K562 (cell line): ENCODE measurements around the gene GAK. TPM values are rescaled to one million over a fixed set of nuclear protein-coding genes. Genes with fewer than 3 reads are reported as not detected.

ENCODE experiments used
- ATAC-seq: fragments of 200-7000 bp; cut with Tn5 transposase; 3 replicates; pipeline ENCODE4 v1.9.1; 2020; ENCODE audit warnings: moderate library complexity
- BruUV-seq: library from RNA; stranded (reverse); fragments of 400-500 nt; replicated peaks from 2 replicates; lab custom pipeline; 2021; lab: Mats Ljungman, UMichigan
- CTCF ChIA-PET: fragments of 300-600 bp; formaldehyde crosslinking; extraction: SDS; loops from one replicate; lab custom pipeline; 2021; ENCODE audit warnings: low intra/inter-chr PET ratio; lab: Yijun Ruan, JAX
- POLR2A ChIA-PET: fragments of 300-600, 350-650 bp; sonication (Branson Sonifier 250); formaldehyde crosslinking; extraction: SDS; loops from one replicate; lab custom pipeline; 2021; ENCODE audit warnings: antibody characterized with exemption, inconsistent platforms; lab: Yijun Ruan, JAX
- DNase-seq, 4 experiments: peaks; one replicate each; pipeline versions ENCODE4 v3.0.0 to v3.0.0-alpha.2; 2011 to 2018; ENCODE audit warnings: low spot score in 3 of 4, mixed read lengths in 3 of 4; ENCODE audit errors: extremely low read depth in 1 of 4
- FAIRE-seq: peaks from 2 replicates; lab custom pipeline; 2011; peaks lifted over from hg19 to GRCh38; lab: Jason Lieb, UNC
- H2AFZ ChIP-seq: 2 replicates; pipeline ENCODE4 v1.6.0; 2011; ENCODE audit warnings: low read depth, low read length, control low read depth, inconsistent platforms
- H3K27ac ChIP-seq: fragments of 200-600 bp; 3 replicates; pipeline ENCODE4 v1.8.0; 2011; ENCODE audit warnings: low read depth, mild to moderate bottlenecking, control low read depth, inconsistent platforms, low read length, moderate library complexity, mixed read lengths; ENCODE audit errors: extremely low read depth
- H3K27me3 ChIP-seq, 2 experiments: fragments of 300-600 bp in 1 of 2; 2 replicates in 1 of 2; 3 replicates in 1 of 2; pipeline versions ENCODE4 v1.6.0 to v1.8.0; 2011; ENCODE audit warnings: inconsistent platforms in 2 of 2, low read length in 2 of 2, mild to moderate bottlenecking in 1 of 2, mixed read lengths in 1 of 2, moderate library complexity in 1 of 2; ENCODE audit not compliant: control insufficient read depth in 2 of 2, insufficient read depth in 2 of 2
- H3K36me3 ChIP-seq: fragments of 300-600 bp; 3 replicates; pipeline ENCODE4 v1.8.0; 2011; ENCODE audit warnings: mild to moderate bottlenecking, low read length, inconsistent platforms; ENCODE audit not compliant: control insufficient read depth, insufficient read depth
- H3K4me1 ChIP-seq, 2 experiments: fragments of 200-600 bp in 1 of 2; replicated peaks in 1 of 2; 2 replicates in 1 of 2; 3 replicates in 1 of 2; pipeline versions ENCODE4 v1.5.1 to v1.8.0; 2011; ENCODE audit warnings: inconsistent platforms in 2 of 2, low read length in 2 of 2, mild to moderate bottlenecking in 1 of 2, mixed read lengths in 1 of 2, moderate library complexity in 1 of 2; ENCODE audit not compliant: control insufficient read depth in 2 of 2, insufficient read depth in 2 of 2
- H3K4me2 ChIP-seq: 2 replicates; pipeline ENCODE4 v1.6.1; 2011; ENCODE audit warnings: low read length, control low read depth, inconsistent platforms, mixed read lengths; ENCODE audit not compliant: insufficient read depth
- H3K4me3 ChIP-seq: fragments of 200-600 bp; sonication (generic), shearing (Covaris generic); 2 replicates; pipeline ENCODE4 v1.5.1; 2016; ENCODE audit warnings: control low read depth, inconsistent platforms
- H3K79me2 ChIP-seq: fragments of 200-600 bp; 3 replicates; pipeline ENCODE4 v1.8.0; 2011; ENCODE audit warnings: low read length, inconsistent platforms; ENCODE audit not compliant: control insufficient read depth, insufficient read depth
- H3K9ac ChIP-seq, 2 experiments: 2 replicates each; pipeline versions ENCODE4 v1.6.0 to v1.6.1; 2011; ENCODE audit warnings: low read depth in 2 of 2, low read length in 2 of 2, control low read depth in 1 of 2, inconsistent platforms in 1 of 2, mild to moderate bottlenecking in 1 of 2, mixed read lengths in 1 of 2; ENCODE audit not compliant: insufficient read depth in 1 of 2
- H3K9me1 ChIP-seq: one replicate; pipeline ENCODE4 v1.6.0; 2011; ENCODE audit warnings: inconsistent platforms, mild to moderate bottlenecking, low read length, moderate library complexity; ENCODE audit not compliant: control insufficient read depth, insufficient read depth
- H3K9me3 ChIP-seq: replicated peaks from 2 replicates; pipeline ENCODE4 v1.5.1; 2011; ENCODE audit warnings: low read depth, low read length, inconsistent platforms; ENCODE audit not compliant: control insufficient read depth, insufficient read depth
- H4K20me1 ChIP-seq: replicated peaks from 2 replicates; pipeline ENCODE4 v1.6.1; 2011; ENCODE audit warnings: low read length, inconsistent platforms, mixed read lengths; ENCODE audit not compliant: control insufficient read depth, insufficient read depth
- ELF4 ChIP-seq: fragments of 450-650 bp; formaldehyde crosslinking; IDR thresholded peaks from 2 replicates; pipeline ENCODE4 v1.4.0; 2022; ENCODE audit warnings: missing genetic modification characterization
- POLR2G ChIP-seq: fragments of 200-400 bp; formaldehyde crosslinking; IDR thresholded peaks from 2 replicates; pipeline ENCODE4 v1.6.1; 2017; ENCODE audit warnings: low read depth, mild to moderate bottlenecking, antibody characterized with exemption, low read length, moderate library complexity
- UBTF ChIP-seq, 2 experiments: IDR thresholded peaks; 2 replicates each; pipeline ENCODE4 v1.6.1; 2012; ENCODE audit warnings: improper control_type of control experiment in 2 of 2, low read depth in 2 of 2, low read length in 2 of 2, borderline replicate concordance in 1 of 2
- ZNF740 ChIP-seq, 3 experiments: fragments of 200-800 bp in 1 of 3; sonication (Bioruptor generic) in 1 of 3; sonication (generic) in 1 of 3; formaldehyde crosslinking in 1 of 3; IDR thresholded peaks; 2 replicates each; pipeline versions ENCODE4 v1.6.1 to v1.8.0; 2016 to 2022; ENCODE audit warnings: mild to moderate bottlenecking in 2 of 3, missing compliant biosample characterization in 2 of 3, missing genetic modification characterization in 2 of 3, missing genetic modification reagents in 1 of 3
- WGBS: fragments of 100-300 bp; shearing (Covaris generic); methylation state at CpG from one replicate; pipeline ENCODE4 v1.1.6; 2016; ENCODE audit warnings: low coverage, mixed read lengths; ENCODE audit not compliant: insufficient coverage; ENCODE audit errors: missing lambda C conversion rate; 5-methylcytosine and 5-hydroxymethylcytosine counted together
- in situ Hi-C: fragments of 300-500 bp; cut with MboI; formaldehyde crosslinking; loops from 4 replicates; pipeline ENCODE4 v1.15.0; 2018; ENCODE audit warnings: inconsistent platforms, mixed read lengths
- intact Hi-C: fragments of 100-400 bp; cut with micrococcal nuclease; formaldehyde crosslinking; loops from 2 replicates; pipeline ENCODE4 v1.14.2; 2022
- polyA plus RNA-seq, 8 experiments: library from polyadenylated mRNA; depleted of rRNA in 4 of 8; stranded (reverse) in 5 of 8; unstranded in 3 of 8; fragments of >200 nt; fragmentation: Nextera tagmentation in 2 of 8; fragmentation: Illumina TruSeq in 1 of 8; extraction: Ambion mirVana in 2 of 8; extraction: Trizol in 1 of 8; gene quantifications; 2 replicates each; pipeline versions ENCODE4 v1.2.1 to v1.2.3, GENCODE V29; 2011 to 2014; ENCODE audit warnings: inconsistent platforms in 1 of 8, missing spikeins in 1 of 8
- total RNA-seq, 7 experiments: library from RNA; depleted of rRNA in 6 of 7; stranded (reverse); fragments of >200 nt in 6 of 7; fragmentation: Illumina TruSeq in 2 of 7; extraction: Trizol in 2 of 7; gene quantifications; 2 replicates each; pipeline versions ENCODE4 v1.2.1 to v1.2.3, GENCODE V29; 2011 to 2021; ENCODE audit warnings: low replicate concordance in 1 of 7

GAK gene
- total and polyA plus RNA-seq, 9 of the 15 experiments (the other 6 are each of a cell fraction or from before 2014, with no cell fraction given) = 1.3 to 102 (median 16.2) TPM

GRCh38 chr4:947491-947971 lies 15.4 kb upstream of the GAK start:
- H3K79me2 ChIP-seq = no peaks in the 10 kb centered on the region
- 60% methylated on average over 15 of the region's 19 CpGs for WGBS

More at GRCh38 chr4:947491-947971, 15.4 kb upstream of the GAK start:
- H3K27me3 ChIP-seq = no peaks in the 10 kb centered on the region
- ChIA-PET POLR2A (interaction anchor here (1.2 kb wide), 1 partner anchor 15 kb away, joined by 4 read pairs; the partner anchor contains the start of genes GAK and TMEM175), CTCF (no interaction called here)
- H3K4me2 ChIP-seq = no peak overlapping the region
- no peaks in the 10 kb centered on the region for H3K36me3 ChIP-seq
- BruUV-seq = no TSS peak
- peak overlapping the region in 1 of 2 experiments; percentile 75; a peak in 2 of 4 replicates for H3K9ac ChIP-seq
- H2AFZ ChIP-seq = no peak overlapping the region
- H3K4me3 ChIP-seq = no peak overlapping the region
- H3K9me1 ChIP-seq = no peaks in the 10 kb centered on the region
- in situ Hi-C loops = no loop called here
- 0 out of 2 replicates have a peak, but pooled peaks cover 4% of the 10 kb centered on the region for H4K20me1 ChIP-seq
- no peak for ATAC-seq
- H3K4me1 ChIP-seq = peaks cover 0 to 48% of the 10 kb centered on the region in 2 experiments; a peak in 2 of 5 replicates
- DNase-seq = no peak
- no peak for FAIRE-seq
- no peaks in the 10 kb centered on the region for H3K9me3 ChIP-seq
- TF ChIP-seq POLR2G (0 out of 2 replicates have a peak, but pooled peaks have one; percentile 10), ELF4 (CRISPR knock-in tag) (no peak), ZNF740 (CRISPR knock-in tag; IDR thresholded peaks at IDR 0.05) (0 out of 2 replicates have a peak, but pooled peaks have one; percentile 13), ZNF740 (tag; IDR thresholded peaks at IDR 0.05) (no peak), UBTF (IDR thresholded peaks at IDR 0.05; ENCODE audit: borderline replicate concordance in 1 of 2, low read depth in 2 of 2, low read length in 2 of 2) (no peak)
- TF ChIP-seq, all 486 proteins: peak for 2
- H3K27ac ChIP-seq = no peak overlapping the region
- intact Hi-C loops = no loop called here
